Measurements from ENCODE around the gene ZBTB21.

Gene ZBTB21

DNA sequence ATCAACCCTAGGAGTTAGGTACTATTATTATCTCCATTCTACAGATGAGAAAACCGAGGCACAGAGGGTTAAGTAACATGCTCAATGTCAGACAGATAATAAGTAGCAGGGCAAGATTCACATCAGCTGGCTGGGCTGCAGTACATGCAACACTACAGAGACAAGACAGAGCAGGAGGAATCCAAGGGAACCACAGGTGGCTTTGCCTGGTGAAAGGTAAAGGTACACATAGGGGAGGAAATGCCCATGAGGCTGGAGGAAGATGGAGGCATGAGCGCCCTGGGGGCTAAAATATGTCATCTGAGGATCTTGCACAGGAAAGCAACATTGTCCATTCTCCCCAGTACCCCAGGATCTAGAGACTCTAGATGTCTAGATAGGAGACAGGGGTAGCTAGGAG is 8.4 kb downstream of the ZBTB21 start:
- no peak for TF ChIP-seq SIN3A (IDR thresholded peaks at IDR 0.05; ENCODE audit: borderline replicate concordance, insufficient read depth, low read length)
- TF ChIP-seq, protein P1, sequence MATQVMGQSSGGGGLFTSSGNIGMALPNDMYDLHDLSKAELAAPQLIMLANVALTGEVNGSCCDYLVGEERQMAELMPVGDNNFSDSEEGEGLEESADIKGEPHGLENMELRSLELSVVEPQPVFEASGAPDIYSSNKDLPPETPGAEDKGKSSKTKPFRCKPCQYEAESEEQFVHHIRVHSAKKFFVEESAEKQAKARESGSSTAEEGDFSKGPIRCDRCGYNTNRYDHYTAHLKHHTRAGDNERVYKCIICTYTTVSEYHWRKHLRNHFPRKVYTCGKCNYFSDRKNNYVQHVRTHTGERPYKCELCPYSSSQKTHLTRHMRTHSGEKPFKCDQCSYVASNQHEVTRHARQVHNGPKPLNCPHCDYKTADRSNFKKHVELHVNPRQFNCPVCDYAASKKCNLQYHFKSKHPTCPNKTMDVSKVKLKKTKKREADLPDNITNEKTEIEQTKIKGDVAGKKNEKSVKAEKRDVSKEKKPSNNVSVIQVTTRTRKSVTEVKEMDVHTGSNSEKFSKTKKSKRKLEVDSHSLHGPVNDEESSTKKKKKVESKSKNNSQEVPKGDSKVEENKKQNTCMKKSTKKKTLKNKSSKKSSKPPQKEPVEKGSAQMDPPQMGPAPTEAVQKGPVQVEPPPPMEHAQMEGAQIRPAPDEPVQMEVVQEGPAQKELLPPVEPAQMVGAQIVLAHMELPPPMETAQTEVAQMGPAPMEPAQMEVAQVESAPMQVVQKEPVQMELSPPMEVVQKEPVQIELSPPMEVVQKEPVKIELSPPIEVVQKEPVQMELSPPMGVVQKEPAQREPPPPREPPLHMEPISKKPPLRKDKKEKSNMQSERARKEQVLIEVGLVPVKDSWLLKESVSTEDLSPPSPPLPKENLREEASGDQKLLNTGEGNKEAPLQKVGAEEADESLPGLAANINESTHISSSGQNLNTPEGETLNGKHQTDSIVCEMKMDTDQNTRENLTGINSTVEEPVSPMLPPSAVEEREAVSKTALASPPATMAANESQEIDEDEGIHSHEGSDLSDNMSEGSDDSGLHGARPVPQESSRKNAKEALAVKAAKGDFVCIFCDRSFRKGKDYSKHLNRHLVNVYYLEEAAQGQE (IDR thresholded peaks at IDR 0.05; ENCODE audit: insufficient read depth in 1 of 2, low read depth in 2 of 2, low read length in 2 of 2) = no peak
- TF ChIP-seq POLR2AphosphoS5 (IDR thresholded peaks at IDR 0.05; ENCODE audit: low read depth, low read length) = no peak
- no peak for TF ChIP-seq TAF1 (IDR thresholded peaks at IDR 0.05; ENCODE audit: borderline replicate concordance, insufficient read depth, low read length)
- TF ChIP-seq FOXP2 (optimal IDR thresholded peaks at IDR 0.05; ENCODE audit: borderline replicate concordance, extremely low read depth, extremely low read length, insufficient read depth) = no peak

DNA sequence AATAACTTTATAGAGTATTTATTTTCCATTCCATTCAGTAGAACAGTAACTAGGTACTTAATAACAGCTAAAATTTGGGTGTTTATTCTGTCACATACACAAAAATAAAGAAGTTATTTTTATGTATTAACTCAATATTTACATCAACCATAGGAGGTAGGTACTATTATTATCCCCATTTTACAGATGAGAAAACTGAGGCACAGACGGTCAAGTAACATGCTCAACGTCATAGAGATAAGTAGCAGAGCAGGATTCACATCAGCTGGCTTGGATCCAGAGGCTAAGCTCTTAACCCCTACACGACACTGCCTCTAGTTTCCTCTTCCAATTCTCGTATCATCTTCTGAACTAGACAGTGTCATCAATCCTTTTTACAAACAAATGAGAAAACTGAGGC is 9.3 kb downstream of the ZBTB21 start:
- TF ChIP-seq TAF1 (IDR thresholded peaks at IDR 0.05; ENCODE audit: borderline replicate concordance, insufficient read depth, low read length) (no peak), POLR2AphosphoS5 (IDR thresholded peaks at IDR 0.05; ENCODE audit: low read depth, low read length) (no peak), SIN3A (IDR thresholded peaks at IDR 0.05; ENCODE audit: borderline replicate concordance, insufficient read depth, low read length) (no peak), FOXP2 (optimal IDR thresholded peaks at IDR 0.05; ENCODE audit: borderline replicate concordance, extremely low read depth, extremely low read length, insufficient read depth) (no peak)
- TF ChIP-seq, protein P1 (IDR thresholded peaks at IDR 0.05; ENCODE audit: insufficient read depth in 1 of 2, low read depth in 2 of 2, low read length in 2 of 2) = no peak

DNA sequence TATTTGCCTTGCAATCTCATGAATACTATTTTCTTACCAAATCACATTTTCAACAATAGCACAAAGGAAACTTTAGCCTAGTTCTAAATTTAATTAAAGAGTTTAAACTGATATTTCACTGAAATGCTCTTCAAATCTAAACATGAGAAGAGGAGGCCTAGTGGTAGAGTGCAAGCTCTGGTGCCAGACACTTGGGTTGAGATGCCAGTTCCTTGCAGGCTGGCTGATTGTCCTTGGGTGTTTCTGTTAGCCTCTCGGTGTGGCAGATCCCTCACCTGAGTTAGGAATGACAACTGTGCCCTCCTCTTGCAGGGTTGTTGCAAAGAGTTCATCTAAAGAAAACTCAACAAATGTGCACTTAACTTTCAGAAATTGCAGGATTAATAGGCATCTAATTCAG is 12.5 kb downstream of the ZBTB21 start:
- TF ChIP-seq, protein P1 (IDR thresholded peaks at IDR 0.05; ENCODE audit: insufficient read depth in 1 of 2, low read depth in 2 of 2, low read length in 2 of 2) = no peak
- no peak for TF ChIP-seq SIN3A (IDR thresholded peaks at IDR 0.05; ENCODE audit: borderline replicate concordance, insufficient read depth, low read length)
- TF ChIP-seq TAF1 (IDR thresholded peaks at IDR 0.05; ENCODE audit: borderline replicate concordance, insufficient read depth, low read length) = no peak
- TF ChIP-seq FOXP2 (optimal IDR thresholded peaks at IDR 0.05; ENCODE audit: borderline replicate concordance, extremely low read depth, extremely low read length, insufficient read depth) = no peak
- no peak for TF ChIP-seq POLR2AphosphoS5 (IDR thresholded peaks at IDR 0.05; ENCODE audit: low read depth, low read length)

DNA sequence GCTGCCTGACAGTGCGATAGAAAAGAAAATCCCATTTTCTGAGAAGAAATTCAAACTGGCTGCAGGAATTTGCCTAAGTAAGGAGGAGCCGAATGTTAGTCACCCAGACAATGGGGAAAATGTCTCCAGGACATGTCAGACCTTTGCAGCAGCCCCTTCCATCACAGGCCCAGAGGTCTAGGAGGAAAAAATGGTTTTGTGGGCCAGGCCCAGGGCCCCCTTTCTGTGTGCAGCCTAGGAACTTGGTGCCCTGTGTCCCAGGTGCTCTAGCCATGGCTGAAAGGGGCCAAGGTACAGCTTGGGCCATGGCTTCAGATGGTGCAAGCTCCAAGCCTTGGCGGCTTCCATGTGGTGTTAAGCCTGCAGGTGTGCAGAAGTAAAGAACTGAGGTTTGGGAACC is 14.6 kb downstream of the ZBTB21 start:
- no peak for TF ChIP-seq TAF1 (IDR thresholded peaks at IDR 0.05; ENCODE audit: borderline replicate concordance, insufficient read depth, low read length)

DNA sequence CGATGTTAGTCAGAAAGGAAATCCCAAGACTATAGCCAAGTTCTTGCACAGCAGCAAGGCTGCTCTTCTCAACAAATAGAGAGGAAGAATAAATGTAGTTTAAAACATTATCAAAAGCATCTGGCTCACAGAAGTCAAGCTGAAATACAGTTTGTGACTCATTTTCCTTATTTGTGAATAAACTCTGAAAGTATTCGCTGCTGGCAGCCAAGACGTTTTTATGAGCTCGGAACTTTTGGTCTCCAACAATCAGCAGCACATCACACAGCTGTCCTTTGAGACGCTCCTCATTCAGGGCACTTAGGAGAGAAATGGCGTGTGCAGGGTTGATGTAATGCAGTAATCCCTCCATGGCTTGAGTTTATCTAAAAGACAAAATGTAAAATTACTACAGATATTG is 16.4 kb downstream of the ZBTB21 start:
- TF ChIP-seq FOXP2 (optimal IDR thresholded peaks at IDR 0.05; ENCODE audit: borderline replicate concordance, extremely low read depth, extremely low read length, insufficient read depth) (no peak), SIN3A (IDR thresholded peaks at IDR 0.05; ENCODE audit: borderline replicate concordance, insufficient read depth, low read length) (no peak), POLR2AphosphoS5 (IDR thresholded peaks at IDR 0.05; ENCODE audit: low read depth, low read length) (no peak), TAF1 (IDR thresholded peaks at IDR 0.05; ENCODE audit: borderline replicate concordance, insufficient read depth, low read length) (no peak)
- TF ChIP-seq, protein P1 (IDR thresholded peaks at IDR 0.05; ENCODE audit: insufficient read depth in 1 of 2, low read depth in 2 of 2, low read length in 2 of 2) = no peak

All from PFSK-1 (cell line).